Esophagus squamous epithelium (tissue), 5 donors: ENCODE results near the gene GLB1L3. TPM values are rescaled to one million over a fixed set of nuclear protein-coding genes. Genes with fewer than 3 reads are reported as not detected.

Experiments
- DNase-seq: peaks from one replicate; lab custom pipeline; 2025; lab: John Stamatoyannopoulos, UW
- H3K27ac ChIP-seq, 4 donors: fragments of 200-600 bp; sonication (generic); one replicate each; pipeline ENCODE4 v1.5.1; 2016 to 2019; ENCODE audit warnings: mild to moderate bottlenecking in 1 of 4
- H3K27me3 ChIP-seq, 4 donors: fragments of 200-600 bp; sonication (generic); 1 replicate in 3 of 4; 2 replicates in 1 of 4; pipeline versions ENCODE4 v1.5.1 to v1.6.0; 2017 to 2021; ENCODE audit warnings: antibody characterized with exemption in 1 of 4
- H3K36me3 ChIP-seq, 3 donors: fragments of 200-600 bp; sonication (generic); one replicate each; pipeline ENCODE4 v1.5.1; 2016 to 2019
- H3K4me1 ChIP-seq, 3 donors: fragments of 200-600 bp; sonication (generic); one replicate each; pipeline ENCODE4 v1.5.1; 2017 to 2019
- H3K4me3 ChIP-seq, 4 donors: fragments of 200-600 bp; sonication (generic); 1 replicate in 3 of 4; 2 replicates in 1 of 4; pipeline ENCODE4 v1.5.1; 2016 to 2019; ENCODE audit warnings: mild to moderate bottlenecking in 2 of 4, moderate library complexity in 1 of 4
- H3K9me3 ChIP-seq, 3 donors: fragments of 200-600 bp; sonication (generic); one replicate each; pipeline ENCODE4 v1.5.1; 2016 to 2019
- POLR2A ChIP-seq, 4 donors: fragments of 450-650 bp; IDR thresholded peaks; one replicate each; pipeline ENCODE4 v1.6.1; 2017; ENCODE audit warnings: antibody characterized with exemption in 4 of 4, mild to moderate bottlenecking in 4 of 4, moderate library complexity in 3 of 4
- WGBS, 2 donors: methylation state at CpG; one replicate each; pipeline ENCODE4 v1.1.5; 2018; 5-methylcytosine and 5-hydroxymethylcytosine counted together
- intact Hi-C: fragments of 100-400 bp; cut with DNase I; formaldehyde crosslinking; loops from one replicate; pipeline ENCODE4 v1.15.0; 2022
- total RNA-seq, 4 donors: library from RNA; depleted of rRNA; stranded (reverse); fragments of >200 nt; gene quantifications; one replicate each; pipeline ENCODE4 v1.1.0, GENCODE V29; 2016
- TF ChIP-seq, protein P1 (sequence below), 6 experiments: fragments of 450-650 bp in 4 of 6; fragments of 200-600 bp in 2 of 6; sonication (generic) in 2 of 6; IDR thresholded peaks; one replicate each; pipeline ENCODE4 v1.5.1; 2016 to 2019; ENCODE audit warnings: antibody characterized with exemption in 6 of 6, mild to moderate bottlenecking in 4 of 6, moderate library complexity in 4 of 6
- donor health status: DM: yes; HTN: yes; CAD: no.

The GLB1L3 gene, protein sequence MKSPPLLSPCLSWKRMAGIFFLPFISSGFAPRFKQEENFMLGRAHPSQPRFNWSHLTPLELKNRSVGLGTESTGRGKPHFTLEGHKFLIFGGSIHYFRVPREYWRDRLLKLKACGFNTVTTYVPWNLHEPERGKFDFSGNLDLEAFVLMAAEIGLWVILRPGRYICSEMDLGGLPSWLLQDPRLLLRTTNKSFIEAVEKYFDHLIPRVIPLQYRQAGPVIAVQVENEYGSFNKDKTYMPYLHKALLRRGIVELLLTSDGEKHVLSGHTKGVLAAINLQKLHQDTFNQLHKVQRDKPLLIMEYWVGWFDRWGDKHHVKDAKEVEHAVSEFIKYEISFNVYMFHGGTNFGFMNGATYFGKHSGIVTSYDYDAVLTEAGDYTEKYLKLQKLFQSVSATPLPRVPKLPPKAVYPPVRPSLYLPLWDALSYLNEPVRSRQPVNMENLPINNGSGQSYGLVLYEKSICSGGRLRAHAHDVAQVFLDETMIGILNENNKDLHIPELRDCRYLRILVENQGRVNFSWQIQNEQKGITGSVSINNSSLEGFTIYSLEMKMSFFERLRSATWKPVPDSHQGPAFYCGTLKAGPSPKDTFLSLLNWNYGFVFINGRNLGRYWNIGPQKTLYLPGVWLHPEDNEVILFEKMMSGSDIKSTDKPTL
- under 1 TPM in 1 of 4 donors, not detected in 3; under 0.01 TPM for total RNA-seq

DNA sequence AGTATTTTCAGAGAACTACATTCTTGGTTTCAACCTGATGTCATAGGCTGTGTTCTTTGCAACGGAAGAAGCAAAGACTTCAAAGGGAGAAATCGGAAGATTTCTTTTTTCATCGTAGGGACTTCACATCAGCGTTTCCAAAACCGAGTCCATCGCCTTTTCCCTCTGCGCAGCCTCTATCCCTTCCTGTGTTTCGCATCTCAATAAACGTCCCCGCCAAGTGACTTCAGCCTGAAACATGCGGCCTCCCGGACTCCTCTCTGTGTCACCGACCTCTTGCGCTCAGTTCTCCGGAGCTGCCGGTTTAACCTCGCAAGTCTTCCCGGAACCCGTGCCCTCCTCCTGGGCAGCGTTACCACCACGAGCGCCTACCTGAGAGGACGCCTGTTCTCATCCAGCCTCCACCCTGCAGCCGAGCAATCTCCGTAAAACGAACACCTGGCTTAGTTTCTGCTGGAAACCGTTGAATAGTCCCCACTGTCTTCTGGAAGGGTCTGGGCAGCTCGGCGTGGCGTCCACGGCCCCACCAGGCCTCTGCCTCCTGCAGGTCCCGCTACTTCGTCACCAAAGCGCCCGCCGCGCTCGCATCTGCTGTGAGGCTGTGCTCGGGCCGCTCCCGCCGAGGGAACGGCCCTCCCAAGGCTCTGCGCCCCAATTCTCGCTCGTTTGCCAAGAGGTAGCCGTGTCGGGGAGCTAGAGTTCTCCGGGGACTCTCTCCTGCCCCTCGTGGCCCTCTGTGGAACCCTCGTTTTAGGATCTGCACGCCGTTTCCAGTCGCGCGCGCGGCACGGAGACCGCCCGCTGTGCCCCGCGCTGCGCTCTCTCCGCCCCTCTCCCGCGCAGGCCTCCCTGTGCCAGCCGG lies at the start of gene GLB1L3:
GLB1L3 (plus strand) TSS at position 846 of the 862 bp plus-strand sequence. CDS start 362 bp downstream, outside the sequence.
- Histone ChIP-seq H3K4me1 (peaks cover 14 to 23% (median 16%) of the 10 kb centered on the region in 3 donors), H3K27me3 (peaks cover 4 to 100% (median 19%) of the 10 kb centered on the region in 4 donors), H3K4me3 (peak within 1 kb of the TSS; percentile 18 to 64 (median 41)), H3K9me3 (peaks cover 0 to 4% (median 0%) of the 10 kb centered on the region in 3 donors), H3K36me3 (no peaks in the 10 kb centered on the region), H3K27ac (no peak within 1 kb of the TSS)
- no peak for DNase-seq
- no peak for TF ChIP-seq POLR2A (IDR thresholded peaks at IDR 0.05)
- TF ChIP-seq, protein P1, sequence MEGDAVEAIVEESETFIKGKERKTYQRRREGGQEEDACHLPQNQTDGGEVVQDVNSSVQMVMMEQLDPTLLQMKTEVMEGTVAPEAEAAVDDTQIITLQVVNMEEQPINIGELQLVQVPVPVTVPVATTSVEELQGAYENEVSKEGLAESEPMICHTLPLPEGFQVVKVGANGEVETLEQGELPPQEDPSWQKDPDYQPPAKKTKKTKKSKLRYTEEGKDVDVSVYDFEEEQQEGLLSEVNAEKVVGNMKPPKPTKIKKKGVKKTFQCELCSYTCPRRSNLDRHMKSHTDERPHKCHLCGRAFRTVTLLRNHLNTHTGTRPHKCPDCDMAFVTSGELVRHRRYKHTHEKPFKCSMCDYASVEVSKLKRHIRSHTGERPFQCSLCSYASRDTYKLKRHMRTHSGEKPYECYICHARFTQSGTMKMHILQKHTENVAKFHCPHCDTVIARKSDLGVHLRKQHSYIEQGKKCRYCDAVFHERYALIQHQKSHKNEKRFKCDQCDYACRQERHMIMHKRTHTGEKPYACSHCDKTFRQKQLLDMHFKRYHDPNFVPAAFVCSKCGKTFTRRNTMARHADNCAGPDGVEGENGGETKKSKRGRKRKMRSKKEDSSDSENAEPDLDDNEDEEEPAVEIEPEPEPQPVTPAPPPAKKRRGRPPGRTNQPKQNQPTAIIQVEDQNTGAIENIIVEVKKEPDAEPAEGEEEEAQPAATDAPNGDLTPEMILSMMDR (IDR thresholded peaks at IDR 0.05) = peak in 4 of 6 experiments; percentile 27 to 45 (median 31)
- intact Hi-C loops = no loop called here
- WGBS, 2 donors = 2 to 4% methylated on average over 15 to 29 of the region's 68 CpGs

GRCh38 chr11:134226806-134227325 lies 49.3 kb upstream of the GLB1L3 start:
- 88 to 89% methylated on average over 4 to 5 of the region's 5 CpGs for WGBS, 2 donors
- peaks cover 23 to 71% (median 26%) of the 10 kb centered on the region in 3 donors for H3K4me1 ChIP-seq
- intact Hi-C loops = no loop called here
- no peak overlapping the region for H3K27ac ChIP-seq
- H3K27me3 ChIP-seq = no peaks in the 10 kb centered on the region
- DNase-seq = no peak
- peaks cover 0 to 7% (median 0%) of the 10 kb centered on the region in 3 donors for H3K36me3 ChIP-seq
- TF ChIP-seq POLR2A (IDR thresholded peaks at IDR 0.05) = no peak
- TF ChIP-seq, protein P1 (IDR thresholded peaks at IDR 0.05) = no peak
- H3K9me3 ChIP-seq = no peaks in the 10 kb centered on the region
- H3K4me3 ChIP-seq = no peak overlapping the region

- Histone ChIP-seq H3K27ac (no peak overlapping the region), H3K9me3 (no peaks in the 10 kb centered on the region), H3K4me1 (peaks cover 17 to 61% (median 20%) of the 10 kb centered on the region in 3 donors), H3K27me3 (no peaks in the 10 kb centered on the region), H3K4me3 (no peak overlapping the region), H3K36me3 (peaks cover 0 to 16% (median 0%) of the 10 kb centered on the region in 3 donors)
- no peak for DNase-seq
- intact Hi-C loops = no loop called here
- 83 to 88% methylated on average over 6 of the region's 6 CpGs for WGBS, 2 donors
- TF ChIP-seq, protein P1 (IDR thresholded peaks at IDR 0.05) = no peak
These were observed 47.6 kb upstream of the GLB1L3 start for GRCh38 chr11:134228625-134229024.

GRCh38 chr11:134229126-134229790 lies 46.9 kb upstream of the GLB1L3 start:
- intact Hi-C loops = no loop called here
- H3K27me3 ChIP-seq = no peaks in the 10 kb centered on the region
- H3K9me3 ChIP-seq = no peaks in the 10 kb centered on the region
- H3K4me3 ChIP-seq = no peak overlapping the region
- 63 to 66% methylated on average over 6 of the region's 6 CpGs for WGBS, 2 donors
- TF ChIP-seq, protein P1 (IDR thresholded peaks at IDR 0.05) = no peak
- TF ChIP-seq POLR2A (IDR thresholded peaks at IDR 0.05) = no peak
- peaks cover 0 to 16% (median 0%) of the 10 kb centered on the region in 3 donors for H3K36me3 ChIP-seq
- no peak for DNase-seq
- no peak overlapping the region for H3K27ac ChIP-seq
- H3K4me1 ChIP-seq = peaks cover 17 to 60% (median 20%) of the 10 kb centered on the region in 3 donors
